BLaER1 treated with 17β-estradiol and CSF1 and Interleukin-3, amounts not matched to agents 10 nM and 100 nM (cell line): ENCODE data around the gene ACSBG1.
A peak's percentile ranks its signal among the peaks of the same experiment; 100 is the strongest.

Experiments
- H3K27ac ChIP-seq, 11 experiments: shearing (Covaris generic); formaldehyde crosslinking; 2 replicates each; pipeline ENCODE4 v1.8.1; 2022
- H3K27me3 ChIP-seq, 11 experiments: shearing (Covaris generic); formaldehyde crosslinking; 2 replicates each; pipeline ENCODE4 v1.8.1; 2022
- H3K36me3 ChIP-seq, 11 experiments: shearing (Covaris generic); formaldehyde crosslinking; 2 replicates each; pipeline ENCODE4 v1.8.1; 2022
- H3K4me1 ChIP-seq, 10 experiments: shearing (Covaris generic); formaldehyde crosslinking; 2 replicates each; pipeline ENCODE4 v1.8.1; 2022
- H3K4me2 ChIP-seq, 11 experiments: shearing (Covaris generic); formaldehyde crosslinking; 2 replicates each; pipeline ENCODE4 v1.8.1; 2022
- H3K4me3 ChIP-seq, 10 experiments: shearing (Covaris generic); formaldehyde crosslinking; 2 replicates each; pipeline ENCODE4 v1.8.1; 2022
- H3K9ac ChIP-seq, 11 experiments: shearing (Covaris generic); formaldehyde crosslinking; 2 replicates each; pipeline ENCODE4 v1.8.1; 2022
- H3K9me3 ChIP-seq, 11 experiments: shearing (Covaris generic); formaldehyde crosslinking; replicated peaks in 1 of 11; 2 replicates each; pipeline ENCODE4 v1.8.1; 2022
- H4K20me1 ChIP-seq, 11 experiments: shearing (Covaris generic); formaldehyde crosslinking; 2 replicates each; pipeline ENCODE4 v1.8.1; 2022
- Cebpa-rat ChIP-seq, 11 experiments: shearing (Covaris generic); IDR thresholded peaks; 2 replicates each; pipeline ENCODE4 v1.8.1; 2022

ACSBG1 gene

GRCh38 chr15:78148392-78149067 lies 85.8 kb downstream of the ACSBG1 start:
- H3K36me3 ChIP-seq = peaks cover 0 to 18% (median 6%) of the 10 kb centered on the region in 11 experiments; a peak in 7 of 22 replicates
- H3K9me3 ChIP-seq = no peaks in the 10 kb centered on the region
- H3K27ac ChIP-seq = peak overlapping the region; percentile 63 to 89 (median 79); a peak in 21 of 22 replicates
- TF ChIP-seq Cebpa-rat (IDR thresholded peaks at IDR 0.05) = no peak
- peaks cover 0 to 43% (median 35%) of the 10 kb centered on the region in 11 experiments; a peak in 17 of 22 replicates for H4K20me1 ChIP-seq
- no peaks in the 10 kb centered on the region for H3K27me3 ChIP-seq
- H3K4me3 ChIP-seq = peak overlapping the region; percentile 88 to 100 (median 94)
- peak overlapping the region; percentile 71 to 89 (median 84) for H3K4me2 ChIP-seq
- peak overlapping the region; percentile 82 to 97 (median 92) for H3K9ac ChIP-seq
- peaks cover 23 to 34% (median 29%) of the 10 kb centered on the region in 10 experiments for H3K4me1 ChIP-seq

GRCh38 chr15:78147566-78147965 lies 86.8 kb downstream of the ACSBG1 start:
- Histone ChIP-seq H3K27ac (no peak overlapping the region), H3K9me3 (no peaks in the 10 kb centered on the region), H3K36me3 (peaks cover 0 to 11% (median under 1%) of the 10 kb centered on the region in 11 experiments; a peak in 1 of 22 replicates), H4K20me1 (peaks cover 0 to 34% (median 26%) of the 10 kb centered on the region in 11 experiments; a peak in 16 of 22 replicates), H3K4me3 (no peak overlapping the region), H3K4me1 (peaks cover 23 to 34% (median 29%) of the 10 kb centered on the region in 10 experiments), H3K9ac (0 out of 22 replicates have a peak overlapping the region, but pooled peaks of 2 of the 11 experiments have one; percentile 10 to 93), H3K4me2 (peak overlapping the region; percentile 71 to 89 (median 84); a peak in 21 of 22 replicates), H3K27me3 (no peaks in the 10 kb centered on the region)
- TF ChIP-seq Cebpa-rat (IDR thresholded peaks at IDR 0.05) = no peak

- Histone ChIP-seq H3K4me3 (no peak overlapping the region), H3K27me3 (no peaks in the 10 kb centered on the region), H3K27ac (no peak overlapping the region), H3K36me3 (0 out of 22 replicates have a peak, but pooled peaks cover 0 to 6% (median 0%) of the 10 kb centered on the region in 11 experiments), H3K4me1 (peaks cover 23 to 34% (median 29%) of the 10 kb centered on the region in 10 experiments), H3K9ac (no peak overlapping the region), H4K20me1 (peaks cover 0 to 24% (median 19%) of the 10 kb centered on the region in 11 experiments; a peak in 16 of 22 replicates), H3K4me2 (peak overlapping the region in 1 of 11 experiments; percentile 16; a peak in 2 of 22 replicates), H3K9me3 (no peaks in the 10 kb centered on the region)
- TF ChIP-seq Cebpa-rat (IDR thresholded peaks at IDR 0.05) = peak in 10 of 11 experiments; percentile 12 to 88 (median 75); a peak in 15 of 22 replicates
These were observed 87.8 kb downstream of the ACSBG1 start for GRCh38 chr15:78146425-78147154.

GRCh38 chr15:78142332-78142731 lies 92.0 kb downstream of the ACSBG1 start:
- Histone ChIP-seq H3K27ac (no peak overlapping the region), H3K4me2 (no peak overlapping the region)
- TF ChIP-seq Cebpa-rat (IDR thresholded peaks at IDR 0.05) = no peak

GRCh38 chr15:78140292-78140691 lies 94.1 kb downstream of the ACSBG1 start:
- TF ChIP-seq Cebpa-rat (IDR thresholded peaks at IDR 0.05) = no peak
- Histone ChIP-seq H3K27ac (no peak overlapping the region), H3K4me1 (no peaks in the 10 kb centered on the region), H3K27me3 (no peaks in the 10 kb centered on the region), H3K9me3 (no peaks in the 10 kb centered on the region), H3K4me2 (no peak overlapping the region), H3K4me3 (no peak overlapping the region), H4K20me1 (no peaks in the 10 kb centered on the region; a peak in 1 of 22 replicates), H3K36me3 (no peaks in the 10 kb centered on the region), H3K9ac (no peak overlapping the region)

More at GRCh38 chr15:78142332-78142731, 92.0 kb downstream of the ACSBG1 start:
- Histone ChIP-seq H3K36me3 (no peaks in the 10 kb centered on the region), H3K4me3 (no peak overlapping the region), H3K9me3 (no peaks in the 10 kb centered on the region), H3K27me3 (no peaks in the 10 kb centered on the region), H3K4me1 (peaks cover 0 to 5% (median 0%) of the 10 kb centered on the region in 10 experiments; a peak in 1 of 20 replicates), H3K9ac (no peak overlapping the region), H4K20me1 (no peaks in the 10 kb centered on the region; a peak in 1 of 22 replicates)

GRCh38 chr15:78139578-78139977 lies 94.8 kb downstream of the ACSBG1 start:
- no peaks in the 10 kb centered on the region for H3K27me3 ChIP-seq
- TF ChIP-seq Cebpa-rat (IDR thresholded peaks at IDR 0.05) = 0 out of 22 replicates have a peak, but pooled peaks of 2 of the 11 experiments have one; percentile 7 to 11

GRCh38 chr15:78133801-78134200 lies 100.6 kb downstream of the ACSBG1 start:
- Histone ChIP-seq H3K4me2 (peak overlapping the region in 9 of 11 experiments; percentile 17 to 100 (median 96); a peak in 16 of 22 replicates), H3K9me3 (no peaks in the 10 kb centered on the region), H3K27ac (no peak overlapping the region), H3K36me3 (no peaks in the 10 kb centered on the region), H3K27me3 (peaks cover 0 to 3% (median 0%) of the 10 kb centered on the region in 11 experiments; a peak in 2 of 22 replicates), H3K4me3 (no peak overlapping the region), H3K4me1 (peaks cover 16 to 36% (median 26%) of the 10 kb centered on the region in 10 experiments), H3K9ac (no peak overlapping the region), H4K20me1 (peaks cover 0 to 16% (median 0%) of the 10 kb centered on the region in 11 experiments; a peak in 1 of 22 replicates)
- no peak for TF ChIP-seq Cebpa-rat (IDR thresholded peaks at IDR 0.05)

More at GRCh38 chr15:78139578-78139977, 94.8 kb downstream of the ACSBG1 start:
- Histone ChIP-seq H3K36me3 (no peaks in the 10 kb centered on the region), H3K9ac (no peak overlapping the region), H4K20me1 (no peaks in the 10 kb centered on the region; a peak in 1 of 22 replicates), H3K9me3 (no peaks in the 10 kb centered on the region), H3K27ac (no peak overlapping the region), H3K4me1 (no peaks in the 10 kb centered on the region), H3K4me2 (no peak overlapping the region), H3K4me3 (no peak overlapping the region)

- Histone ChIP-seq H3K27ac (peak within 1 kb of the TSS; percentile 77 to 87 (median 86)), H3K9me3 (no peaks in the 10 kb centered on the region), H3K36me3 (no peaks in the 10 kb centered on the region), H3K4me2 (peak within 1 kb of the TSS; percentile 79 to 100 (median 98)), H4K20me1 (peaks cover 0 to 16% (median 0%) of the 10 kb centered on the region in 11 experiments; a peak in 1 of 22 replicates), H3K9ac (peak within 1 kb of the TSS; percentile 80 to 91 (median 87)), H3K27me3 (peaks cover 0 to 3% (median 0%) of the 10 kb centered on the region in 11 experiments; a peak in 2 of 22 replicates), H3K4me3 (peak within 1 kb of the TSS; percentile 64 to 85 (median 74)), H3K4me1 (peaks cover 16 to 38% (median 29%) of the 10 kb centered on the region in 10 experiments)
- TF ChIP-seq Cebpa-rat (IDR thresholded peaks at IDR 0.05) = no peak
These were observed 102.9 kb downstream of the ACSBG1 start, which contains the start of gene CIB2 for GRCh38 chr15:78131295-78132061. TSS of gene CIB2 (minus strand) at chr15:78131445. CDS start at chr15:78131215, 230 bp downstream.
